Left ventricle myocardium inferior (tissue), 1 donor: ENCODE data around the gene AGBL5. TPM values are rescaled to one million over a fixed set of nuclear protein-coding genes. Genes with fewer than 3 reads are reported as not detected.

Experiments used
- DNase-seq: peaks from one replicate; pipeline ENCODE4 v3.0.0-alpha.2; 2020
- H3K27ac ChIP-seq: fragments of 200-600 bp; replicated peaks from 2 replicates; pipeline ENCODE4 v1.8.0; 2021
- H3K27me3 ChIP-seq: fragments of 200-600 bp; 2 replicates; pipeline ENCODE4 v1.8.0; 2021; ENCODE audit warnings: low read depth
- H3K36me3 ChIP-seq: fragments of 200-600 bp; 2 replicates; pipeline ENCODE4 v1.8.0; 2021
- H3K4me1 ChIP-seq: fragments of 200-600 bp; 2 replicates; pipeline ENCODE4 v1.8.0; 2021
- H3K4me3 ChIP-seq: fragments of 200-600 bp; 2 replicates; pipeline ENCODE4 v1.8.0; 2021; ENCODE audit warnings: mild to moderate bottlenecking, moderate library complexity
- H3K9me3 ChIP-seq: fragments of 200-600 bp; replicated peaks from 2 replicates; pipeline ENCODE4 v1.8.0; 2021
- intact Hi-C: fragments of 100-400 bp; cut with micrococcal nuclease; formaldehyde crosslinking; loops from one replicate; pipeline ENCODE4 v1.11.0; 2022
- total RNA-seq: library from RNA; stranded (reverse); fragmentation: NEBNext Ultra II Directional; extraction: Animal tissue kit (Norgen Biotek cat#: 25700); gene quantifications from one replicate; pipeline ENCODE4 v1.2.1, GENCODE V29; 2021
- TF ChIP-seq, protein P1 (sequence below): fragments of 200-600 bp; IDR thresholded peaks from 2 replicates; pipeline ENCODE4 v1.8.0; 2021; ENCODE audit warnings: antibody characterized with exemption, mild to moderate bottlenecking, borderline replicate concordance
- donor health status: DM: no; HTN: yes; CAD: no; lungs with severe emphysema.

AGBL5 gene
- total RNA-seq, 1 donor from 2014 or later, result 10.0 TPM

DNA sequence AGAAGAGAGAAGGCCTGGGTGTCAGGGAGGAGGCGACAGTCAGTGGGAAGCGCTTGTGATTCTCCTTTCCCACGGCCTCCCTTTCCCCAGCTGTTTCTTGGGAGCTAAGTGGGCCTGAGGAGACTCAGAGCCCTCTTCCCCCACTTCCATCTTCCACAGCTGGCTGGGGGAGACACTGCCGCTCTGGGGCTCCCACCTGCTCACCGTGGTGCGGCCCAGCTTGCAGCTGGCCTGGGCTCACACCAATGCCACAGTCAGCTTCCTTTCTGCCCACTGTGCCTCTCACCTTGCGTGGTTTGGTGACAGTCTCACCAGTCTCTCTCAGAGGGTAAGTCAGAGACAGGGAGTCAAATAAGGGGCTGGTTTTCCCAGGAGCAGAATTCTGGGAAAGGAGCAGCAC lies 11.6 kb upstream of the AGBL5 start:
- Histone ChIP-seq H3K4me3 (no peak overlapping the region), H3K36me3 (peaks cover 67% of the 10 kb centered on the region), H3K4me1 (peaks cover 15% of the 10 kb centered on the region), H3K9me3 (no peaks in the 10 kb centered on the region), H3K27me3 (no peaks in the 10 kb centered on the region), H3K27ac (no peak overlapping the region)
- TF ChIP-seq, protein P1, sequence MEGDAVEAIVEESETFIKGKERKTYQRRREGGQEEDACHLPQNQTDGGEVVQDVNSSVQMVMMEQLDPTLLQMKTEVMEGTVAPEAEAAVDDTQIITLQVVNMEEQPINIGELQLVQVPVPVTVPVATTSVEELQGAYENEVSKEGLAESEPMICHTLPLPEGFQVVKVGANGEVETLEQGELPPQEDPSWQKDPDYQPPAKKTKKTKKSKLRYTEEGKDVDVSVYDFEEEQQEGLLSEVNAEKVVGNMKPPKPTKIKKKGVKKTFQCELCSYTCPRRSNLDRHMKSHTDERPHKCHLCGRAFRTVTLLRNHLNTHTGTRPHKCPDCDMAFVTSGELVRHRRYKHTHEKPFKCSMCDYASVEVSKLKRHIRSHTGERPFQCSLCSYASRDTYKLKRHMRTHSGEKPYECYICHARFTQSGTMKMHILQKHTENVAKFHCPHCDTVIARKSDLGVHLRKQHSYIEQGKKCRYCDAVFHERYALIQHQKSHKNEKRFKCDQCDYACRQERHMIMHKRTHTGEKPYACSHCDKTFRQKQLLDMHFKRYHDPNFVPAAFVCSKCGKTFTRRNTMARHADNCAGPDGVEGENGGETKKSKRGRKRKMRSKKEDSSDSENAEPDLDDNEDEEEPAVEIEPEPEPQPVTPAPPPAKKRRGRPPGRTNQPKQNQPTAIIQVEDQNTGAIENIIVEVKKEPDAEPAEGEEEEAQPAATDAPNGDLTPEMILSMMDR, result no peak
- intact Hi-C loops, result no loop called here
- DNase-seq, result no peak

DNA sequence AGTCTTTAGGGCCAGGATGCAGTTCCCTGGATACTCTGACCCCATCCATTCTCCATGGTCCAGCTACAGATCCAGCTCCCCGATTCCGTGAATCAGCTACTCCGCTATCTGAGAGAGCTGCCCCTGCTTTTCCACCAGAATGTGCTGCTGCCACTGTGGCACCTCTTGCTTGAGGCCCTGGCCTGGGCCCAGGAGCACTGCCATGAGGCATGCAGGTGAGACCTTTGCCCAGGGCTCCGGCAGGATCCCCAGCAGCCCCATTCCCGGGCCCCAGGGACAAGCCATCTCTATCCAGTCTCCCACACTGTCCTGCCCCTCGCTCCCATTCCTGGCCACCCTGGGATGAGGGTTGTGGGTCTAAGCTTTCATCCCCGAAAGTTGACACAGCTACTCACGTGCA lies 11.2 kb upstream of the AGBL5 start:
- Histone ChIP-seq H3K9me3 (no peaks in the 10 kb centered on the region), H3K27me3 (no peaks in the 10 kb centered on the region), H3K4me3 (no peak overlapping the region), H3K27ac (no peak overlapping the region), H3K4me1 (peaks cover 11% of the 10 kb centered on the region), H3K36me3 (peaks cover 63% of the 10 kb centered on the region)
- no peak for DNase-seq
- TF ChIP-seq, protein P1, result no peak
- intact Hi-C loops, result no loop called here

DNA sequence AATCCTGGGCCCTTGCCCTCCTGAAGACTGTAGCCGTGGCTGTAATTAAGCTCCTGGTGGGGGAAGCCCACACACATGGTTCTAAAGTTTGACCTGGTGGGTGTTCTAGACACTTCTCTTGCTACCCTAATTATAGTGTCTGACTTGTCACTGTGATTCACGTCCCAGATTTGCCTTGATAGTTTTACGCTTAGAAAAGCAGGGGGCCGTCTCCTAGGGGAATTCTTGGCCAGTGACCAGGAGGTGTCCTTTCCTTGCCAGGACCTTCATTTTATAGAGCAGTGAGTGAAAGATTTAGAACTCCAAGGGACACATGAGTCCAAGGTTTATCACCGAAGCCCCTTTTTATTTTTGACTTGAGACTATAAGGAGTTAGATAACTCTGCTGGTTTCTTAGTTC lies 9.7 kb upstream of the AGBL5 start:
- Histone ChIP-seq H3K27me3 (no peaks in the 10 kb centered on the region), H3K27ac (no peak overlapping the region), H3K36me3 (peaks cover 49% of the 10 kb centered on the region), H3K4me1 (peaks cover 8% of the 10 kb centered on the region), H3K4me3 (no peak overlapping the region), H3K9me3 (no peaks in the 10 kb centered on the region)
- DNase-seq, result no peak
- TF ChIP-seq, protein P1, result no peak
- intact Hi-C loops, result no loop called here

GRCh38 chr2:27042159-27042661 lies 9.3 kb upstream of the AGBL5 start:
- H3K27me3 ChIP-seq, result no peaks in the 10 kb centered on the region
- peaks cover 8% of the 10 kb centered on the region for H3K4me1 ChIP-seq
- TF ChIP-seq, protein P1, result no peak
- H3K9me3 ChIP-seq, result no peaks in the 10 kb centered on the region
- intact Hi-C loops, result no loop called here
- H3K36me3 ChIP-seq, result peaks cover 44% of the 10 kb centered on the region
- no peak overlapping the region for H3K4me3 ChIP-seq
- H3K27ac ChIP-seq, result no peak overlapping the region
- no peak for DNase-seq

- DNase-seq, result no peak
- Histone ChIP-seq H3K27me3 (no peaks in the 10 kb centered on the region), H3K4me1 (peaks cover 8% of the 10 kb centered on the region), H3K4me3 (no peak overlapping the region), H3K36me3 (peaks cover 35% of the 10 kb centered on the region), H3K9me3 (no peaks in the 10 kb centered on the region), H3K27ac (no peak overlapping the region)
- intact Hi-C loops, result no loop called here
- TF ChIP-seq, protein P1, result no peak
Measured at GRCh38 chr2:27042985-27043634, 8.4 kb upstream of the AGBL5 start.
